Stimulated activated CD4-positive, alpha-beta T cell treated with anti-CD3 and anti-CD28 coated beads, TNF-alpha, amount 100 ng/mL, for 1 hour (primary cell): ENCODE measurements around the gene CAV1.

Experiments used
- DNase-seq, 3 donors: peaks; one replicate each; pipeline ENCODE4 v3.0.0-alpha.2; 2020; ENCODE audit warnings: low read depth in 3 of 3, low spot score in 1 of 3

The CAV1 gene

DNA sequence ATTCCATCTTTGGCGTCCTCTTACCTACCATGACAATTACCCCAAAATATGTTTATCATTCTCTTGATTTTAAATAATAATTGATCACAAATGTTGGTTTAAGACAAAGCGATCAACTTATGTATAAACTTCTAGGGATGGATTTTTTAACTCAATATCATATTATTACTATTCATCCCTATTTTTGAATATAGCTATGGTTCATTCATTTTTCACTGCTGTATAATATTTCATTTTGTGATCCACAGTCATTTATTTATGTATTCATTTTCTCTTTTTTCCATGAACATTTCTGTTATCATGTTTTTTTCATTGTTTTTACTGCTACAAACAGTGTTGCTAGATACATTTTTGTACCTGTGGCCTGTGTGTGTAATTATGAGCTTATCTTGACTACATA, 85.9 kb downstream of the CAV1 start:
- no peak for DNase-seq
